ENCODE results near the gene SIGLEC7.
"Not testable (repeated sequence)": the region's sequence is repeated elsewhere in the genome, so short reads cannot be mapped to it uniquely, and the experiment has no call there.

Gene SIGLEC7

DNA sequence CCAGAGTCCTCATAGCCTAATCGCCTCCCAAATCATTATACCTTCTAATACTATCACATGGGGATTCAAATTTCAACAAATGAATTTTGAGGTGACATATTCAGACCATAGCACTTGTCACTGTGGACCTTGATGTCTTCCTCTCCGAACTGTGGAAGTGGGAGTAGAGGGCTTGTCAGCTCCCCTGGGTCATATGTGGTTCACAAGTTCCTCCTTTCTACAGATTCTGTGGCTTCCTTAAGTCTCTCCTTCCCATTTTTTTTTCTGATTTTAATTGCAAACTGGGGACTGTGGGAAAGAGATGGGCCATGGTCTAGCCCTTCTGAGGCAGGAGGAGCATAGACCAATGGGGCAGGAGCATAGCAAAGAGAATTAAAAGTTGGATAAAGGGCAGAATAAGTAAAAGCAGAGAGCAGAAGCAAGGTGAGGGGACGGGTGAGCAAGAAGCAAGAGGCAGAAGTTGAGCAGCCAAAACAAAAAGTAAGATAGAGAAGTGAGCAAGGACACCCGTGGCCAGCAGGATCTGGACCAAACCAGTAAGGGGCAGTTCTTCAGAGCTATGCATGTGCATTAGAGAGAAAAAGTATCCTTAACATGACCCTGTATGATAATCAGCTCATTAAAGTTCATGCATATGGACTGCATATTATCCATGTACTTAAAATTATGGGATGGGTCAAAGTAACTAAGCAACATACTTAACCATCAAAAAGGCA, 2.6 kb upstream of the SIGLEC7 start:
- TF ChIP-seq, protein P1, sequence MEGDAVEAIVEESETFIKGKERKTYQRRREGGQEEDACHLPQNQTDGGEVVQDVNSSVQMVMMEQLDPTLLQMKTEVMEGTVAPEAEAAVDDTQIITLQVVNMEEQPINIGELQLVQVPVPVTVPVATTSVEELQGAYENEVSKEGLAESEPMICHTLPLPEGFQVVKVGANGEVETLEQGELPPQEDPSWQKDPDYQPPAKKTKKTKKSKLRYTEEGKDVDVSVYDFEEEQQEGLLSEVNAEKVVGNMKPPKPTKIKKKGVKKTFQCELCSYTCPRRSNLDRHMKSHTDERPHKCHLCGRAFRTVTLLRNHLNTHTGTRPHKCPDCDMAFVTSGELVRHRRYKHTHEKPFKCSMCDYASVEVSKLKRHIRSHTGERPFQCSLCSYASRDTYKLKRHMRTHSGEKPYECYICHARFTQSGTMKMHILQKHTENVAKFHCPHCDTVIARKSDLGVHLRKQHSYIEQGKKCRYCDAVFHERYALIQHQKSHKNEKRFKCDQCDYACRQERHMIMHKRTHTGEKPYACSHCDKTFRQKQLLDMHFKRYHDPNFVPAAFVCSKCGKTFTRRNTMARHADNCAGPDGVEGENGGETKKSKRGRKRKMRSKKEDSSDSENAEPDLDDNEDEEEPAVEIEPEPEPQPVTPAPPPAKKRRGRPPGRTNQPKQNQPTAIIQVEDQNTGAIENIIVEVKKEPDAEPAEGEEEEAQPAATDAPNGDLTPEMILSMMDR (IDR thresholded peaks at IDR 0.05; ENCODE audit: low read depth, low read length), result no peak
- DNase-seq (ENCODE audit: extremely low read depth, low read depth), result no peak

DNA sequence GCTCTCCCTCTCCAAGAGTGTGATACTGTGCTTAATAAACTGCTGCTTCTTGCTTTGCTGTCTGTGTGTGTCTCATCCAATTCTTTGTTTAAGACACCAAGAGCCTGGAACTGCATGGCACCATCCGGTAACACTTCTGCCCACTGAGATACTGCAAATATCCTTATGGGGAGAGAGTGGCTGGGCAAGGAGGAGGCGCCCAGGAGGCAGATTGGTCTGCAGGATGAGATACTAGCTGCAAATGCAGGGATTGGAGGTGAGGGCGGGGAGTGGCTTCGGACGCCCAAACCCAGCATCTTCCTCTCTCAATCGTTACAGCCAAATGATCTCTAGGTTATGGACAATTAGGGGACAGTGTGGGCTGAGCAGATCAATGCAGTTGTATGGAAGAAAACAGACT, 1.7 kb upstream of the SIGLEC7 start:
- DNase-seq (ENCODE audit: extremely low read depth, low read depth), result no peak
- TF ChIP-seq, protein P1 (IDR thresholded peaks at IDR 0.05; ENCODE audit: low read depth, low read length), result no peak

DNA sequence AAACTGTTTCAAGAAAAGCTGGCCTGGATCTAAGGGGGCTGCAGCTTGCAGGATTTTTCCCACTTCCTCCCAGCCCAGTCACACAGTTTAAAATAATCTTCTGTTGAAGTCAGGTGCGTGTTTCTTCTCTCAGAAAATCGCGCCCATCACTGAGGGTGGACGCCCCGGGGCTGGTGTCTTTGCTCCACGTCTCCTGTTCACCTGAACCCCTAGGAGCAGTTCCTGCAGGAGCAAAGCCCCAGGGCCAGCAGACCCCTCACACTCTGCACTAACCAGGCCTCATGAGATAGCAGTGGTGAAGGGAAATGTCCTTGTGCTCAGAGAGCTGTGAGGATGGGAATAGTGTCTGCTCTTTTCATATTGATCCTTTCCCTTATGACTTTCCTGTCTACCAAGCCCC, 920 bp upstream of the SIGLEC7 start:
- DNase-seq (ENCODE audit: extremely low read depth, low read depth), result no peak
- TF ChIP-seq, protein P1 (IDR thresholded peaks at IDR 0.05; ENCODE audit: low read depth, low read length), result no peak

DNA sequence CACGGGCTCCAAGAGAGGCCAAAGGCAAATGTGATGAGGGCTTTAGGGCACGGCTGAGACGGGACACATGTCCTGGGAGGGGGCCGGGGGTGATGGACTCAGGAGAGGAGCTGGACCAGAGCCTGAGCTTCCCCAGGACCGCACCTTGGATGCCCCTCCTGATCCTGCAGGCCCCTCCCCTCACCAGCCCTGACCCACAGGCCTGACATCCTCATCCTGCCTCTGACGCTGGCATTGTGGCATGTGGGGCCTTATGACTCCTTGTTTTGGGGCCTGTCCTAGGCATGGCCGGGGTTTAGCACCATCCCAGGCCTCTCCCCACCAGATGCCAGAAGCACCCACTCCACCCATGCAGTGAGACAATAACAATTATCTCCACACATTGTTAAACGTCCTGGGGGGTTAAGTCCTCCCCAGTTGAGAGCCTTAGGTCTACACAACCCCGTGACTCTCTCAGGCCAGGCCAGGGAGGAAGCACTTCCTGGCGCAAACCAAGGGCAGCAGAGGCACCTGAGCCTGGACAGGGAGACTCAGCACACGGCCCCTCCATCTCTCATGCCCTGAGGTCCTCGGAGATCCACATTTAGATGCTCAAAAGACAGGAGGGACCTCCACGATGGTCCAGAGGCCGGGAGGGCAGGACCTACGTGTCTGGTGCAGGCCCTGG, 841 bp downstream of the SIGLEC7 start:
- not testable (repeated sequence) for DNase-seq (ENCODE audit: extremely low read depth, low read depth)

DNA sequence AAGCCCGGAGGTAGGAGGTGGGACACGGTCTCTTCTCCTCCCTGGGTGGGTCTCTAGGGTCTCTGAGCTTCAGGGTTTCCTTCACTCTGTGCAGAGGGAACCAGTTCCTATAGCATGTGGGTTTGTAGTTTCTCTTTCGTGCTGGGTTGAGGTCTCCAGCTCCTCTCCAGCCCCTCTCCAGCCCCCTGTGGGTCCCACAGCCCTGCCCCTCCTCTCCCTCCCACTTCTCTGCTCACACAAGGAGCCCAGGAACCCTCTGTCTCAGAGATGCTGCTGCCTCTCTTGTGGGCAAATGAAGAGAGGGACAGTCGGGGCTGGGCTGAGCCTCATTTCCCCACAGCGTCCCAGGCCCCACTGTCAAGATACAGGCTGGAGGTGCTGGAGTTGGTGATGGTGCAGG, 1.4 kb downstream of the SIGLEC7 start:
- TF ChIP-seq, protein P1 (IDR thresholded peaks at IDR 0.05; ENCODE audit: low read depth, low read length), result no peak
- DNase-seq (ENCODE audit: extremely low read depth, low read depth), result no peak

DNA sequence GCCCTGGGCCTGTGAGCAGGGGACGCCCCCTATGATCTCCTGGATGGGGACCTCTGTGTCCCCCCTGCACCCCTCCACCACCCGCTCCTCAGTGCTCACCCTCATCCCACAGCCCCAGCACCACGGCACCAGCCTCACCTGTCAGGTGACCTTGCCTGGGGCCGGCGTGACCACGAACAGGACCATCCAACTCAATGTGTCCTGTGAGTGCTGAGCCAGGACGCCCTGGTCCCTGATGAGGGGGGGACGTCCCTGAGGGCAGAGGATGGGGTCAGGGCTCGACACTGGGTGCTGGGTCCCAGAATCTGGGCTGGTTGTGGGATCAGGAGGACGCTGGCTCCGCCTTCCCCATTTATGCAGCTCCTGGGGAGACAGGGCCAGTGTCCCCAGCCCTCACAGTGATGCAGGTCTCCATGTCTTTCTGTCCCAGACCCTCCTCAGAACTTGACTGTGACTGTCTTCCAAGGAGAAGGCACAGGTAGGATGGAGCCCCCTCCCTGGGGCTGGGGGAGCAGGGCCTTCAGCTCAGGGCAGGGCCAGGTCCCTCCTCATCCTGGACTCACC, 2.5 kb downstream of the SIGLEC7 start:
- TF ChIP-seq, protein P1 (IDR thresholded peaks at IDR 0.05; ENCODE audit: low read depth, low read length), result no peak
- no peak for DNase-seq (ENCODE audit: extremely low read depth, low read depth)

DNA sequence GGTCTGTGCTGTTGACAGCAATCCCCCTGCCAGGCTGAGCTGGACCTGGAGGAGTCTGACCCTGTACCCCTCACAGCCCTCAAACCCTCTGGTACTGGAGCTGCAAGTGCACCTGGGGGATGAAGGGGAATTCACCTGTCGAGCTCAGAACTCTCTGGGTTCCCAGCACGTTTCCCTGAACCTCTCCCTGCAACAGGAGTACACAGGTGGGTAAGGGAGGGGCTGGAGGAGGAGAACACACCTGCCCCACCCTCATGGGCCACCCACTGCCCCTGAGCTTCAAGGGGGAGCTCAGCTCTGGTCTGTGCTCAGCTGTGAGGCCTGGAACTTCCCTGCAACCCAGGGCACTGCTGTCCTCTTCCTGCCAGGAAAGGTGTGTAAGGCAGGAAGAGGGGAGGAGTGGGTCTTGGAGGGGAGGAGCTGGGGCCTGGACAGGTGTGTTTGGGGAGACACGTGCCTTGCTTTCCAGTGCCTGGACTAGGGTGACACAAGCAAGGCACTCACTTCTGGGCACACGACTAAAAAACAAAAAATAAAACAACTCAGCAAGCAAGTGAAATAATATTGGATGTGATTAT, 3.9 kb downstream of the SIGLEC7 start:
- TF ChIP-seq, protein P1 (IDR thresholded peaks at IDR 0.05; ENCODE audit: low read depth, low read length), result no peak
- DNase-seq (ENCODE audit: extremely low read depth, low read depth), result no peak
